Activated T-helper 9 cell treated with anti-CD3 and anti-CD28 coated beads, Interleukin-2, amount 50 U/mL, for 16 hours (primary cell): ENCODE results near the gene OR4D1.

ENCODE experiments used
- DNase-seq: peaks from one replicate; pipeline ENCODE4 v3.0.0-alpha.2; 2020; ENCODE audit warnings: low read depth

OR4D1 gene

DNA sequence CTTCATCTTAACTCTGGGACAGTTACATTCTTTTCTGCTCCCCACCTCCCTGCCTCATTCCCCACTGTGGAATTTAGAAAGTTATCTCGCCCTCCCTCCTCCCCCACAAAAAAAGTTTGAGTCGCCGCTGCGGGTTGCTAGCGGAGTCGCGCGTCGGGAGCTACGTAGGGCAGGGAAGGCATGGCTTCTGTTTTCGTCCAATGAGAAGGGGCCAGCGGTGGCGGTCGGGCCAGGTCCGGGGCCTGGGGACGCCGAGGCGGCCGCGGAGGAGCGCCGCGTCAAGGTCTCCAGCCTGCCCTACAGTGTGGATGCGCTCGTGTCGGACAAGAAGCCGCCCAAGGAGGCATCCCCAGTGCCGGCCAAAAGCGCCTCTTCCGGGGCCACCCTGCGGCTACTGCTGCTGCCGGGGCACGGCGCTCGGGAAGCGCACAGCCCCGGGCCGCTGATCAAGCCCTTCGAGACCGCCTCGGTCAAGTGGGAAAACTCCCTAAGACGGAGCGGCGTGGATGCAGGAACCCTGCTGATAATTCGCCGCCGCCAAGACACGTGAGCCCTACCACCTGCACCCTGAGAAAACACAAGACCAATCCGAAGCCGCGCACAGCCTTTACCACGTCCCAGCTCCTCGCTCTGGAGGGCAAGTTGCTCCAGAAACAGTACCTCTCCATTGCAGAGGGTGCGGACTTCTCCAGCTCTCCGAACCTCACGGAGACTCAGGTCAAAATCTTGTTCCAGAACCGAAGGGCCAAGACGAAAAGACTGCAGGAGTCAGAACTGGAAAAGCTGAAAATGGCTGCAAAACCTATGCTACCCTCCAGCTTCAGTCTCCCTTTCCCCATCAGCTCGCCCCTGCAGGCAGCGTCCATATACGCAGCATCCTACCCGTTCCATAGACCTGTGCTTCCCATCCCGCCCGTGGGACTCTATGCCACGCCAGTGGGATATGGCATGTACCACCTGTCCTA lies 8.9 kb downstream of the OR4D1 start:
- DNase-seq: peak; percentile 38

DNA sequence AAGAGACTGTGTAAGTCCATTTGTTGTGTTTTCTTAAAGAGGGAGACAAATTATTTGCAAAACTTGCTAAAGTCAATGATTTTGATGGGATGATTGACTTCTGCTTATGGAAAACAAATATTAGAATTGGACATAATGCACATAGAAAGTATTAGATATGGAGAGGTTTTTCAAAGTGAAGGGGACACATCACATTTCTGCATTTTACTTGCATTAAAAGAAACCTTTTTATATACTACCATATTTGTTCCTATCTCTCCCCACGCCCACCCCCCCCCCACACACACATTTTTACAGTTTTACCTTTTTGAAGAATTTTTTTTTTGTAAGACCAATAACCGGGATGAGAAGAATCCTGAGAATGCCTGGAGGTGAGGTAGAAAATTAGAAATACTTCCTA lies 10.0 kb downstream of the OR4D1 start:
- DNase-seq: no peak

DNA sequence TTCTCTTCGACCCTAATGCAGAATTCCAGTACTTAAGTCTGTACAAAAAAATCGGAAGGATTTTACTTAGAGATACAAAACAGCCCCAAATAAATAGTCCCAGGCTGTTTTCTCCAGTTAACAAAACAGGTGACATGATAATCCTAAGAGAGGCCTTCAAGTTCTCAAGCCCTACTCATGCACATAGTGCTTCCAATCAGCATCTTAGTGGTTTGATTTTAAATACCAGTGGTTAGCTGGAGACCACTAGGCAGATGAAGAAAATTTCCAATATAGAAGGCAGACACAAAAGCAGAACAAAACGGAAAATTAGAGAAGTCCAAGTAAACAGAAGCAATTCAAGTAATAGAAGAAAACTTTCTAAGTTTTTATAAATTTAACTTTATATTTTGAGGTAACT lies 13.4 kb downstream of the OR4D1 start:
- DNase-seq: no peak

DNA sequence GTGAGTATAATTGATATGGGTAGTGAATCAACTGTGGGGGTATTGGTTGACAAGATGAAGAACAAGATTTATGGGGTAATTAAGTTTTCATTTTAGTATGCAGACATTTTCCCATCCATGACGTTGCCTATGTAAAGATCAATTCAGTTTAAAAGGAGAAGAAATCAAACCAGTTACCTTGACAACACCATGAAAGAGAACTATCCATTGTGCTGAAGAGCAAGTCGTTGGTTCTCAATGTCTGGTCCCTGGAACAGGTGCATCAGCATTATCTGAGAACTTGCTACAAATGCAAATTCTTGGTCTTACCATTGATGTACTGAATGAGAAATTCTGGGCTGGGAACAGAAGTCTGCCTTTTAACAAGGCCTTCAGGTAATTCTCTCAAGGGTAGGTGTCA lies 17.8 kb downstream of the OR4D1 start:
- DNase-seq: no peak

DNA sequence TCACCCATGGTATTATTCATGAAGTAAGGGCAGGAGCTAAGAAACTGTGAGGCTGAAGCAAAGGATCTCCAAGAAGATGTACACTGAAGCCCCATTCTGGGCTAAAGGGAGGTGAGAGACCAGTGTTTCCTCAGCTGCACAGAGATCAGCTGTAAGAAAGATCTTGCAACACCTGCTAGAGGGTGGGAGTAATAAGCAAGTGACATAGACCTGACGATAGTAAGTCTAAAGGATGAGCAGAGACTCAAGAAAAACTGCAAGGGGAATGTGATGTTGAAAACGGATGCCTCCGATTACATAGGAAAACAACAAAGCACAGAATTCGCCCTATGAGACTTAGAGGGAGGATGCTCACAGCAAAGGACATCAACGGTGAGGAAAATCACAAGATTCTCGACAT lies 18.5 kb downstream of the OR4D1 start, which contains the start of gene OR4D2:
Gene OR4D2 (plus strand): TSS at position 301 of the 400 bp plus-strand sequence. CDS start 2,674 bp downstream, outside the sequence.
- no peak for DNase-seq

DNA sequence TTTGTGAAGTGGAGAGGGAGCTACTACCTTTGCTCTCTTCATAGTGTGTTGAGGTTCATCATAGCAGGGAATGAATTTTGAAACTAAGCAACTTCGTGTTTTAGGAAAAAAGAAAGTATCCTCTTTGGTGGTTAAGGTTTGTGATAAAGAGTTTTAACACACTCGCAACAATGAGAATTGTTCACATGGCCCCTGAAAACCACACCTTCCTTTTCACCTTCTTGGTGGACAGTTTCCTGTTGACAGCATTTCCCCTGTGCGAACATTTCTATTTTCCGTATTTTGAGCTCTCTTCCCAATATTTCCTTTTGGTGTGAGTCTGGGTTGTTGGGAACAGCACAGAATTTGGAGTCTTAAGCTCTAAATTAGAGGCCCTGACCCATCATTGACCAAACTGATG lies 22.4 kb downstream of the OR4D1 start:
- DNase-seq: no peak

DNA sequence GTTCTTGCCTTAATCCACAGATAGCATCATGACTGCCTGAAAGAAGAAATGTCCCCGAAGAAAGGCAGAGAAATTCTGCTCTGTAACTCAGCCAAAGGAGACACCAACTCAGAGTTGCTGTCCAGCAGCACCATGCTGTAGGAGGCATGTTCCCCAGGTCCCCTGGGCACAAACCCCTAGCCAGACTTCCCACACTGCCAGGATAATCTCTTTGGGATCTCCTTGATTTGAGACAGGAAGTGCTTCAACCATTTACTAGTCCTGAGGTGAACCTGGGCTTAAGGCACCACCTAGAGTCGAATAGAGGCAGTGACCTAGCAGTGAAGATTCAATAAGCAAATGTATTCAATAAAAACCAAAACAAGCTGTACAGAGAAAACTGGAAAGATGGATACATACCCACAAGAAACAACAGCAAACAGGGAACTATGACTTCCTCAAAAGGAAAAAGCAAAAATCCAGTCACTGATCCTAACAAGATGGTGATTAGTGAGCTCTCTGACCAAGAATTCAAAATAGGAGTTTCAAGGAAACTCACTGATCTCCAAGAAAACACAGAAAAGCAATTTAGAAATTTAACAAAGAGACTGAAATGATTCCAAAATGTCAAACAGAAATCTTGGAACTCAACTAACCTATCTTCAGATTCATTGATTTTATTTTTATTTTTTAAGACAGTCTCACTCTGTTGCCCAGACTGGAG lies 24.3 kb downstream of the OR4D1 start:
- DNase-seq: no peak

DNA sequence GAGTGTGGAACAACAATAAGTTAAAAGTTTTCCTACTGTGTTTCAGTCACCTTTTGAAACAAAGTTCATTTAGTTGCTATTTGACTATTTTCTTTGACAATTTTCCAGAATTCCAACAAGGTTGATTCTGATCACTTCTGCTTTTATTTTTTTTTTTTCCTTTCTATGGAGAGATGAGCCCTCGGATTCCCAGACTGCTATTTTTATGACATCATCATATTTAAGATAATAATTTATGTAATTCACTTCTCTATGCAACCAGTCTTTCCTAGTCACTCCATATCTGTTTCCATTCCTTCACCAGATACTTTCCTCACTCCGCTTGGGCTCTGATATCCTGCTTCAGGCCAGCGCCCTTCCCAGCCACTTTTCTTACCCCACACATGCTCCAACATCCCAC lies 26.7 kb downstream of the OR4D1 start:
- no peak for DNase-seq

DNA sequence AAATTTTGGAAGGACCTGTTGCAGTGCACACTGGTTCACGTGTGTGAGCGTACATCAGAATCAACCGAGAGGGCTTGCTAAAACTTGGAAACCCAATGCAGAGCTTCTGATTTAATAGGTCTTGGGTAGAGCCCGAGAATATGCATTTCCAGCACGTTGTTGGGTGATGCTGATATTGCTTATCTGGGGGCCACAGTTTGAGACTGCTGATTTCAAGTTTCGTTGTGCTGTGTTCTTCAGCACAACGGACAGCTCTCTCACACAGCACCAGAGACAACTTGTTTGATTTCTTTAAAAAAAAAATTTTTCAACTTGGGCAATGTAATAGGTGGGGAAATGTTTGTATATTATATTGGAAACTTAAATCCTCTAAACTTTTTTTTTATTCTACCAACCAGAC lies 28.0 kb downstream of the OR4D1 start:
- no peak for DNase-seq

DNA sequence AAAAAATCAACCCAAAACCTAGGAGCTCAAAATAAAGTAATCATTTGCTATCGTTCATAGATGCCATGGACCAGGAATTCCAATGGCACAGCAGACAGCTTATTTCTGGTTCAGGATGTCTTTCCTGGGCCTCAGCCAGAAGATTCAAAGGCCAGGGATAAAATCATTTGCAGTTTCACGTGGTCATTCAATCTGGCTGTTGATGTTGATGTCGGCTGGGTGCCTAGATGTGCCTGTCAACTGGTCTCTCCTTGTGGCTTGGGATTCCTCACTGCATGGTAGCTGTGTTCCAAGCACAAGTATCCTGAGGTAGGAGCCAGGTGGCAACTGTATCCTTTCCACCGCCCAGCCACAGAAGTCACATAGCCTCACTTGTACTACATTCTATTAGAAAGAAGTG lies 33.6 kb downstream of the OR4D1 start:
- DNase-seq: no peak

DNA sequence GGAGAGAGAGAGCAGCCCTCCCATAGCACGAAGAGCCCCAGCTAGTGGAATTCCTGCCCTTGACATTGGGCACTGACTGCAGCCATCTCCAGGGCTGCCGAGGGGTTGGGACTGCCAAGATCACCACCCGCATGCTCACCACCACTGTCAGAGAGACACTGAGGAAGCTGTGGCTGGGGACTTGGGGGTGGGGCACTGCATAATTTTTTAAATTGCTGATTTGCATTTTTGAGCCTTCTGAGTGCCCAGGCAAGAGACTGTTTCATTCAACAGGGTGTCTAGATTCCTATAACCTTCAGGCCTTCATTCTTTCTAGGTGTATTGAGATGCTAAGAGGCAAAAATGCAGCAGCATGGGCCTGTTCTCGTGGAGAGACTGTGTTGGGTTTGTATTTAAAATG lies 35.3 kb downstream of the OR4D1 start:
- no peak for DNase-seq

DNA sequence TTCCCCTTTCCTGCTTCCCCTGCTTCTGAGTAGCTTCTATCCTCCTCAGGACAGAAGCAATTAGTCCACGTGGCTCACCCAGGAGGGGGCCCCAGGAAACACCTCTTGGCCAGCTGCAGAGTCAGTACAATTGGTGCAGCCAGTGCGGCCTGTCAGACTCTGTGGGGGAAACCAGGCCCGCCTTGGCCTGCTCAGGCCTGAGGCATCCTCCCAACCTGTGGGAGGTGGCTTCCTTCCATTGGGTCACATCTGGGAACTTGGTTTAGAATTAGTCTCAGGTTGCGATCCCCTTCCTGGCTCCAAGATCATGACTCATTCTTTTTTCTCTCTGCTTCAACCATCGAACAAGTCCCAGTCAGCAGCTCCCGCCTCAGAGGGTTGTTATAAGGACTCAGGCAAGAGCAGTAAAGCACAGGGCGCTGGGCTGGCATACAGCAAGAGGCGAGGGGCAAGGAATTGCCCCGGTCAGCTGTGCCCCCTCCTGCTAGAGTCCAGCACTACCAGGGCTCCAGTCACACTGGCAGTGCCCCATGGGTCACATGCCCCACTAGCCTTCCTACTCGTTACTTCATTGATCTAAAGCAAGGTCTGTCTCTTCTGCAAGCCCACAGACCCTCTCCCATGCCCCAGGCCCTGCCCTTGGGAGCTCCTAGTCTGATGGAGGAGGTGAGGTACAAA lies 36.3 kb downstream of the OR4D1 start:
- DNase-seq: no peak

DNA sequence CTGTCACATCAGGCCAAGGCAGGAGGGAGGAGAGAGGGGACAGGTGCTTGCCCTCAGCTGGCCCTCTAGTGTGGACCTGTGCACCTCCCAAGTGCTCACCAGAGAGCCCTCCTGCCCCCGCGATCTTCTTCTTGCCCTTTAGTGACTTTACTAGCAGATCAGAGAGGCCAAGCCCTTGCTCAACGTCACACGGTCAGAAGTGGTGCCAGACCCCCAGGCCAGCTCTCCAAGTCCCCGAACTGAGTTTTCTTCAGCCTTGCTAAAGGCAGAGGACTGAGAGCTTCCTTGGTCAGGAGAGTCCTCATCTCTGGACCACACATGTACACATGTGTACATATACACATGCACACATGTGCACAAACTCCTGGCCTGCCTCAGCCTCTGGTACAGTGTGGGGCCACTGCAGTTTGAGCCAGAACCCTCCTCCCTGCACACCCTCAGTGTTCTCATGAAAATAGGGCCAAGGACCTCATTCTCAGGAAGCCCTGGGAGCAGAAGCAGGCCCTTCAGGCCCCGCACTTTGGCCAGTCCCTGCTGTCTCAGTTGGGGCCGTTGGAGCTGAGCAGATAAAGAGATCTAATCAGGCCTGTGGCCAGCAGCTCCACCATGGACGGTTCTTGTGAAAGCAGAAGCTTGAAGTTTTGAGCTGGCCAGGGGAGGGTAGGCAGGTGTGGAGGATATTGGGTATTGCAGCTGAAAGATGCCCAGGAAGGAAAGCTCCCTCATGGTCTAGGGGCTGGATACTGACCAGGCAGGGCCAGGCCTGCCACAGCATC lies 37.0 kb downstream of the OR4D1 start:
- DNase-seq: no peak

DNA sequence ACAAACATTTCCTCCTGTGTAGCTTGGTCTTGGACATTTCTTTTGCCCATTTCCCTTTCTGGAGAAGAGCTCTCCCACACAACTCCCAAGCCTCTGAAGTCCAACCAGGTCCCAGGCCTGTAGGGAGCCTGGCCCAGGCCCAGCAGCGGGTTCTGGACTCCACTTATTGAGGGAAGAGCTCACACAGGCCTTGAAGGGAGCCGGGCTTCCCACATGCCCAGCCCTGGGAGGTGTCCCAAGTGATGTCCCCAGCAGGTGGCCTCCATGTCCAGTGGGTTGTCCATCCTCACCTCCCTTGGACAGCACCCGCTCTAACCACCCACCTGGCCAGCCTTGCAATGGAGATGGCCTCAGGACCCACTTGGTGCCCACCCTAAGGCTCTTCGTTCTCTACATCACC lies 38.4 kb downstream of the OR4D1 start:
- DNase-seq: no peak

DNA sequence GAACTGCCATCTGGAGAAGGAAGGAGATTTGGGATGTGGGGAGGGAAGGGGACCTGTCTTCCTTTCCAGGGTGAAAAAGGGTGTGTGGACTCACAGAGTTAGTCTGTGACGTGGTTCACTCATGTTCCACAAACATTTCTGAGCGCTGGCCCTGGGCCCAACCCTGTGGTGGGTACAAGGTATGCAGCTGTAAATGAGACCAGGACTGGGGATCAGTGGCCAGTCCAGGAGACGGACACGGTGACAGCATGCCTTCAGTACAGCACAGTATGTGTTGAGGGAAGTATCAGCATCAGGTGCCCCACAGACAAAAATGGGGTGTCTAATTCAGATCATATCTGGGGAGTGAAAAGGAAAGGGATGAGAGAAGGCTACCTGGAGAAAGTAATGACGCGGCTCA lies 38.9 kb downstream of the OR4D1 start:
- no peak for DNase-seq

DNA sequence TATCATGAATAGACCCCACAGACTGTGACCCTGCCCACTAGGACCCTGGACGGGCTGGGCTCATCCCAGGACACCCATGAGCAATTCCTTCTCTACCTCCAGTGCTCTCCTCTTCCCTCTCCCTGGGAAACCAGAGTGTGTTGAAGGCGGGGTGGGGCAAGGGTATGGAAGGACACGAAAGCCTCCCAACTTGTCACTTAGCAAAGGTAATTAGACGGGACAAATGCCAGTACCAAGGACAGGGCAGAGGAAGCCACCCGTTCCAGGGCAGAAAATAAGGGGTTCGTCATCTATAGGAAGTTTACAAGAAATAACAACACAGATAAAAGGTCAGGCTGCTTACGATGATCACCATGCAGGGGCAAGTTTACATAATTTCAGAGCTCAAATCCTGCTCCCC lies 39.5 kb downstream of the OR4D1 start:
- no peak for DNase-seq

DNA sequence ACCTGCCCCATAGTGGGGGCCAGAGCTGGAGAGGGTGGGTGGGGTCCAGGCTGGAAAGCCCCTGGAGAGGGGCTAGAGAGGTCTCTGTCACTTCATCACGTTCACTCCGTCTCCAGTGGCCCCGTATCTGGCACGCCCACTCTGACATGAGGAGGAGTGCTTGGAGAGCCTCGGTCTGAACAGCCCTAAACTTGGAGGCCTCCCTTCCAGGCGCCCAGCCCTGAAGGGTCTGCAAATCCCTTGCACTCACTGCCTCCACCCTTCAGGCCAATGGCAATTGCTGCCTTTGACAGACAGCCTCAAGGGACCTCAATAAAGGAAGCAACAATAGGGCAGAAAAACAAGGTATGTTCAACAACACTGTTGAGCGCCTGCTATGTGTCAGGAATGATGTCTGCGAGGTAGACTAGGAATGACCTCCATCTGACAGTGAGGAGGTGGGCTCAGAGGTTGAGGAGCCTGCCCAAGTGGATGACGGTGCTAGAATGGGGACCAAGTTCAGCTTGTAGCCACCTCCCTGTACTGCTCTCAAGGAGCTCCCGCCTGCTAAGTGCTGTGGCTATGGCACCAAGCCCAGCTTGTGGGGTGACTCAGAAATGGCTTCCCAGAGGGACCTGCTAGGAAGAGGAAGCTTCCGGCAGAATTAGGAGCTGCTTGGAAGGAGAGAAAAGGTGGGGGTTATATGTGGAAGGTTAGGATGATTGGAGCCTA lies 41.4 kb downstream of the OR4D1 start:
- DNase-seq: no peak

DNA sequence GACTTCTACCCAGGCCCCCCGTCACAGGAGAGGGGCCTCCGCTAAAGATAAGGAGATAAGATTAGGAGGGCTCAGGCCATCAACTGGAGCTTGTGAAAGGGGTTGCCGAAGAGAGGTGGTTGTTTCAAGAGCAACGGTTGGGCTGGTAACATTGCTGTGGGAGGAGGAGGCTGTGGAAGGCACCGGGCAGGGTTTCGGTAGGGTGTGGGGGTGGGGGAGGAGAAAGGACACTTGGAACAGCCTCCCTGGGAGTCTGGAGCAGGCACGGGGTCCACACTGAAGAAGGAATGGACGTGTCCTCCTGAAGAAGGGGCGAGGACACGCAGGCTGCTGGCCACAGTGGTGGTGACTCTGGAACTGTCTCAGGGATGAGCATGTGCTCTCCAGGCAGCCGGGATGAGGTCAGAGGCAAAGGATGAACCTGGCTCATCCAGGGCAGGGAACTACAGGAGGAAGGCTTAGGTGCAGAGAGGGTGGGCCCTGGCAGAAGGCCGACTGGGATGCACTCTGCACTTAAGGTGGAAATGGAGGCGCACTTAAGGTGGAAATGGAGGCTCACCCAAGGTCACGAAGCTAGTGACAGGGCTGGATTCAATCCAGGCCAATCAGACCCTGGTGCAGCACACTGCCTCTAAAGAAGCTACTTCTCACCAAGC lies 43.2 kb downstream of the OR4D1 start:
- DNase-seq: no peak

DNA sequence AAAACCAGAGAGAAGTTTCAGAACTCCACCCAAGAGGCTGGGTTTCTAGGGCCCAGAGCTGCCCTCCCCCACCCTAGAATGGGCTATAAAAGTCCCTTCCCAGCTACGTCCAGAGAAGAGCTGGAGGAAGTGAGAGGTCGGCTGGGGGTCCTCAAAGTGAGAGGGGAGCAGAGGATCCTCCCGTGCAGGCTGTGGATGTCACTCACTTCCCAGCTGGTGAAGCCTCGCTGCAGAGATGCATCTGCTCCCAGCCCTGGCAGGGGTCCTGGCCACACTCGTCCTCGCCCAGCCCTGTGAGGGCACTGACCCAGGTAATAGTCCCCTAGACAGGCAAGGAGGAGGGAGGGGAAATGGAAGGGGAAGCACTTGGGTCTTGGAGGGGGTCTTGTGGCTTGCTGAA lies 44.4 kb downstream of the OR4D1 start, which contains the start of gene EPX:
Gene EPX (plus strand): TSS at position 115 of the 400 bp plus-strand sequence. CDS start 121 bp downstream, at position 236.
- DNase-seq: no peak

DNA sequence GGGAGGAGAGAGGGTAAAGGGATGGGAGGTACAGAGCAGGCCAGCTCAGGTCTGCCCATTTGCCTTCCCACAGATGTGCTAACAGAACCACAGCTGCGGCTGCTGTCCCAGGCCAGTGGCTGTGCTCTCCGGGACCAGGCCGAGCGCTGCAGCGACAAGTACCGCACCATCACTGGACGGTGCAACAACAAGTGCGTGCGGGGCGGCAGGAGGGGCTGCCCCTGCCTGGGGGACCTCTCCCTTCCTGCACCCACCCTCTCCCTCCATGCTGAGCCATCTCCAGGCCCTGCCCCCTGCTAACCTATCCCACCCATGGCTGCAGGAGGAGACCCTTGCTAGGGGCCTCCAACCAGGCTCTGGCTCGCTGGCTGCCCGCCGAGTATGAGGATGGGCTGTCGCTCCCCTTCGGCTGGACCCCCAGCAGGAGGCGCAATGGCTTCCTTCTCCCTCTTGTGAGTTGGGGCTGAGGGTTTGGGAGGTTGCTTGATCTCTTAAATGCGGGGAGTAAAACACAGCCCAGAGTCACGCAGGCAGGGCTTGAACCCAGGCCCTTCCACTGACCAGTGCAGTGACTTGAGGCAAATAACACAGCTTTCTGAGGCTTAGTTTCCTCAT lies 45.6 kb downstream of the OR4D1 start:
- no peak for DNase-seq
